ENCODE measurements around the gene FKBP2.

FKBP2 gene

DNA sequence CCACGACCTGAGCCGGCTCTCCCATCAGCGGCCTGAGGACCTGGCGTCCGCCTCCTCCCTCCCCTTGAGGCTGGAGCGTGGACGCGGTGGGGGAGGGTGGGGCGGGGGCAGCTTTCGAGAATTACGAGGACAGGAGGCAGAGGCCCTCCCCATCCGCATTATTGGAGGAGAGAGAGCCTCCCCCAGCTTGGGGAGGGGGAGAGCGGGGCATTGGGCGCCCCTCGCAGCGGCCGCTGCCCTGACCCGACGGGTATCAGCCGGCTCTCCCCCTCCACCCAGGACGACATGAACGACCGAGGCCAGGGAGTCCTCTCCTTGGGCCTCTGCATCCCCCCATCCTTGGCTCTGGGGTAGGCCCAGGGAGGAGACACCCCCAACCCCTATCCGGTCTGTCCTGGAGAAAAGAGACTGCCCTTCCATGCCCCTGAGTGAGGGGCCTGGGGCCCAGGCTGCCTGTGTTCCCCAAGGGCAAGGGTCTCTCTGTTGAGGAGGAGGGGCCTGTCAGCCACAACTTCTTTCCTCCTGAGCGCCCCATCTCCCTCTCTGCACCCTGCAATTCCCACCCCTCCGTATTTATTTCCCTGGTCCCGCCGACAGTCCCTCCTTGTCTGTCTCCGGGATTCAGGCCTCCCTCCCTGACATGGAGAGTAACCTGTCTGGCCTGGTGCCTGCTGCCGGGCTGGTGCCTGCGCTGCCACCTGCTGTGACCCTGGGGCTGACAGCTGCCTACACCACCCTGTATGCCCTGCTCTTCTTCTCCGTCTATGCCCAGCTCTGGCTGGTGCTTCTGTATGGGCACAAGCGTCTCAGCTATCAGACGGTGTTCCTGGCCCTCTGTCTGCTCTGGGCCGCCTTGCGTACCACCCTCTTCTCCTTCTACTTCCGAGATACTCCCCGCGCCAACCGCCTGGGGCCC lies 45.2 kb downstream of the FKBP2 start:
- DNase-seq (ENCODE audit: low spot score): no peak

DNA sequence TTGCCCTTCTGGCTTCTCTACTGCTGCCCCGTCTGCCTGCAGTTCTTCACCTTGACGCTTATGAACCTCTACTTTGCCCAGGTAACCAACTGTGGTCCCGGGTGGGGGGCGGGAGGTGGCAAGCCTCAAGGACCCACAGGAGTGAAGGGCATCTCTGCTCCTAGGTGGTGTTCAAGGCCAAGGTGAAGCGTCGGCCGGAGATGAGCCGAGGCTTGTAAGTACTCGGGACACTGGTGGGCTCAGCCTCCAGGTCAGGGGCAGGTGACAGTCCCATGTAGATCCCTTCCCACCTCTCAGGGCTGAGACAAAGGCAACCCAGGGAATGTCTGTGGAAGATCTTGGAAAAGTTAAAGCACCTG lies 45.9 kb downstream of the FKBP2 start:
- no peak for DNase-seq (ENCODE audit: low spot score)

DNA sequence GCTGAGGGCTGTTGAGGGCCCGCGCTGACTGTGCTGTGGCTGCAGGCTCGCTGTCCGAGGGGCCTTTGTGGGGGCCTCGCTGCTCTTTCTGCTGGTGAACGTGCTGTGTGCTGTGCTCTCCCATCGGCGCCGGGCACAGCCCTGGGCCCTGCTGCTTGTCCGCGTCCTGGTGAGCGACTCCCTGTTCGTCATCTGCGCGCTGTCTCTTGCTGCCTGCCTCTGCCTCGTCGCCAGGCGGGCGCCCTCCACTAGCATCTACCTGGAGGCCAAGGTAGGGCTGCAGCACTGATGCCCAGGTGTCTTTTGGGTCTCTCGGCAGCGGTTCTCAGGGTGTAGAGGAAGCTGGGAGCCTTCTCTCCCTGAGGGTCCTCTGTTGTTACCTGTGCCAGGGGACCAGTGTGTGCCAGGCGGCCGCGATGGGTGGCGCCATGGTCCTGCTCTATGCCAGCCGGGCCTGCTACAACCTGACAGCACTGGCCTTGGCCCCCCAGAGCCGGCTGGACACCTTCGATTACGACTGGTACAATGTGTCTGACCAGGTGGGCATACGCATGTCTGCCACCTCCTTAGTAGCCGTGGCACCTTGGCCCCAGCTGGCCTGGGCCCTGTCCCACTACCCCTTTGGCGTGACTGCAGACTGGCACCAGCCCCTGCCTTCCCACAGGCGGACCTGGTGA lies 46.9 kb downstream of the FKBP2 start:
- no peak for DNase-seq (ENCODE audit: low spot score)

DNA sequence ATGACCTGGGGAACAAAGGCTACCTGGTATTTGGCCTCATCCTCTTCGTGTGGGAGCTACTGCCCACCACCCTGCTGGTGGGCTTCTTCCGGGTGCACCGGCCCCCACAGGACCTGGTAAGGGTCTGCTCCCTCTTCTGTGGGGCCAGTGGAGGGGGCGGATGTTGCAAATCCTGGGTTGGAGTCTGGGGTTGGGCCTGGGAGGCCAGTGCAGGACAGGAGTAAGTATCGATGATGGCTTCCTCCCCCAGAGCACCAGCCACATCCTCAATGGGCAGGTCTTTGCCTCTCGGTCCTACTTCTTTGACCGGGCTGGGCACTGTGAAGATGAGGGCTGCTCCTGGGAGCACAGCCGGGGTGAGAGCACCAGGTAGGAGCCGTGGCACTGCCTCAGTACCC lies 47.5 kb downstream of the FKBP2 start:
- DNase-seq (ENCODE audit: low spot score): no peak

- DNase-seq (ENCODE audit: low spot score): no peak
Measured at GRCh38 chr11:64289002-64289564, 48.2 kb downstream of the FKBP2 start.

- no peak for DNase-seq (ENCODE audit: low spot score)
Measured at GRCh38 chr11:64290352-64291261, 49.7 kb downstream of the FKBP2 start.

DNA sequence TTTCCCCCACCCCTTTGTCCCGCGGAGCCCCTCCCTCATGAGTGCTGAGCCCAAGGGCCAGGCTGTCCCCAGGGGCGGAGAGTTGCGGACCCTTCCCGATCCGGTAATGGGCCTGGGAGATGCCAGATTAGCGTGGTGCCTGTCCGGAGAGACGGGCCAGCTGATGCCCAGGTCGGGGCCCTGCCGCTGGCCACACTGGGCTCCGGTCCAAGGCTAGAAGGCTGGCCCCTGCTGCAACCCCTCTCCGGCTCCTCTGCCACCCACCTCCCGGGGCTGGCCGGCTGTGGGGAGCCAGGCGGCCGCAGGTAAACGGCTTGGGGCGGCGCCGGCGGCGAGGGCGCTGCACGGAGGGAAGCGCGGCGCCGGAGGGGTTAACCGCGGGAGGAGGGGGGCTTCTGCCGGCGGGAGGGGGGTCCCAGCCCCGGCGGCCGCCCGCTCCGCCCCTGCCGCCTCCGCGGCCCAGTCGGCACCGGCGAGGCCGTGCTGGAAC lies 50.4 kb downstream of the FKBP2 start, which contains the start of gene KCNK4:
TSS of gene KCNK4 (plus strand) at position 41 of the 490 bp plus-strand sequence. CDS start 1,717 bp downstream, outside the sequence.
- no peak for DNase-seq (ENCODE audit: low spot score)

GRCh38 chr11:64291752-64292459 lies 51.0 kb downstream of the FKBP2 start:
- no peak for DNase-seq (ENCODE audit: low spot score)

- no peak for DNase-seq (ENCODE audit: low spot score)
Measured at GRCh38 chr11:64292460-64293254, 51.8 kb downstream of the FKBP2 start.
